Sigmoid colon (tissue), 7 donors: ENCODE results near the gene SCGB3A2. TPM values are rescaled to one million over a fixed set of nuclear protein-coding genes. Genes with fewer than 3 reads are reported as not detected.

Experiments used
- DNase-seq: peaks from one replicate; pipeline ENCODE4 v3.0.0-alpha.2; 2019
- H3K27ac ChIP-seq, 4 donors: fragments of 200-600 bp; sonication (generic); one replicate each; pipeline ENCODE4 v1.5.1; 2016 to 2019; ENCODE audit warnings: mild to moderate bottlenecking in 1 of 4
- H3K27me3 ChIP-seq, 3 donors: fragments of 200-600 bp; sonication (generic); one replicate each; pipeline ENCODE4 v1.5.1; 2019; ENCODE audit warnings: mild to moderate bottlenecking in 1 of 3
- H3K36me3 ChIP-seq, 4 donors: fragments of 200-600 bp; sonication (generic); one replicate each; pipeline ENCODE4 v1.5.1; 2016 to 2019
- H3K4me1 ChIP-seq, 4 donors: fragments of 200-600 bp; sonication (generic); one replicate each; pipeline ENCODE4 v1.5.1; 2017 to 2019
- H3K4me3 ChIP-seq, 4 donors: fragments of 200-600 bp; sonication (generic); one replicate each; pipeline ENCODE4 v1.5.1; 2017 to 2019; ENCODE audit warnings: mild to moderate bottlenecking in 2 of 4, moderate library complexity in 1 of 4
- H3K9me3 ChIP-seq, 4 donors: fragments of 200-600 bp in 3 of 4; sonication (generic) in 3 of 4; one replicate each; pipeline versions ENCODE4 v1.5.1 to v1.6.1; 2013 to 2019
- EP300 ChIP-seq, 4 donors: sonication (generic); formaldehyde crosslinking; IDR thresholded peaks; one replicate each; pipeline ENCODE4 v1.6.1; 2017; ENCODE audit warnings: antibody characterized with exemption in 4 of 4
- POLR2A ChIP-seq, 2 donors: fragments of 450-650 bp; IDR thresholded peaks; one replicate each; pipeline ENCODE4 v1.6.1; 2016; ENCODE audit warnings: antibody characterized with exemption in 2 of 2, mild to moderate bottlenecking in 2 of 2, moderate library complexity in 2 of 2
- POLR2AphosphoS5 ChIP-seq, 4 donors: sonication (generic); formaldehyde crosslinking; IDR thresholded peaks; one replicate each; pipeline ENCODE4 v1.6.1; 2017; ENCODE audit warnings: antibody characterized with exemption in 4 of 4
- WGBS, 2 donors: extraction: QIAGEN DNeasy Blood & Tissue Kit; methylation state at CpG; one replicate each; pipeline ENCODE4 v1.1.7; 2013; 5-methylcytosine and 5-hydroxymethylcytosine counted together
- intact Hi-C: fragments of 100-400 bp; cut with DNase I; formaldehyde crosslinking; loops from one replicate; pipeline ENCODE4 v1.15.1; 2023
- polyA plus RNA-seq, 3 donors: library from polyadenylated mRNA; stranded (reverse); fragments of 200-250 nt; gene quantifications; one replicate each; pipeline ENCODE4 v1.2.3, GENCODE V29; 2013
- total RNA-seq, 4 donors: library from RNA; depleted of rRNA; stranded (reverse); fragments of >200 nt; gene quantifications; one replicate each; pipeline ENCODE4 v1.1.0, GENCODE V29; 2016
- TF ChIP-seq, protein P1 (sequence below), 4 experiments: fragments of 450-650 bp in 3 of 4; fragments of 200-600 bp in 1 of 4; IDR thresholded peaks; one replicate each; pipeline ENCODE4 v1.5.1; 2016 to 2019; ENCODE audit warnings: antibody characterized with exemption in 4 of 4, mild to moderate bottlenecking in 3 of 4, moderate library complexity in 2 of 4
- donor health status: healthy with polysubstance abuse.
- donor health status: Bipolar disorder and iron deficiency.
- donor health status: healthy.

The SCGB3A2 gene
- total and polyA plus RNA-seq, 7 donors: 3.6 TPM; not detected in 6

DNA sequence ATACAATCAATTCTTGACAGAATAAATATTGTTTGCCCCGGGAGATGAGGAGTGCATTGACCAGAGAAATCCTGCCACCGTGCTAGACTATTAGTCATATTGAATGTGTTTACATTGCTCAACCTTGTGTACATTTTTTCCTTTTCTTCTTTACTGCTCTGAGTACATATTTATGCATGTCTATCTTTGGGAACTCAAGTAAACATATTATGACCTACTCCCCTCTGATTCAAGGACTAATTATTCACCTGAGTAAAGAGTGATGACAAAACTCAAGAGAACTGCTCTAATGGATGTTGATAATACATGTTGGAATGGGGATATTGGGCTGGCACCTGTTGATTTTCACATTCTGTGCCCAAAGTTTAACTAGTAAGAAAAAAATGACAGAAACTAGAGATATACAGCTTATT, 43.1 kb upstream of the SCGB3A2 start:
- WGBS, 2 donors: 8 to 50% methylated on average over 2 of the region's 2 CpGs
- no peaks in the 10 kb centered on the region for H3K9me3 ChIP-seq
- H3K4me3 ChIP-seq: no peak overlapping the region
- DNase-seq: no peak
- intact Hi-C loops: no loop called here
- H3K27ac ChIP-seq: no peak overlapping the region
- no peaks in the 10 kb centered on the region for H3K27me3 ChIP-seq
- TF ChIP-seq, protein P1, sequence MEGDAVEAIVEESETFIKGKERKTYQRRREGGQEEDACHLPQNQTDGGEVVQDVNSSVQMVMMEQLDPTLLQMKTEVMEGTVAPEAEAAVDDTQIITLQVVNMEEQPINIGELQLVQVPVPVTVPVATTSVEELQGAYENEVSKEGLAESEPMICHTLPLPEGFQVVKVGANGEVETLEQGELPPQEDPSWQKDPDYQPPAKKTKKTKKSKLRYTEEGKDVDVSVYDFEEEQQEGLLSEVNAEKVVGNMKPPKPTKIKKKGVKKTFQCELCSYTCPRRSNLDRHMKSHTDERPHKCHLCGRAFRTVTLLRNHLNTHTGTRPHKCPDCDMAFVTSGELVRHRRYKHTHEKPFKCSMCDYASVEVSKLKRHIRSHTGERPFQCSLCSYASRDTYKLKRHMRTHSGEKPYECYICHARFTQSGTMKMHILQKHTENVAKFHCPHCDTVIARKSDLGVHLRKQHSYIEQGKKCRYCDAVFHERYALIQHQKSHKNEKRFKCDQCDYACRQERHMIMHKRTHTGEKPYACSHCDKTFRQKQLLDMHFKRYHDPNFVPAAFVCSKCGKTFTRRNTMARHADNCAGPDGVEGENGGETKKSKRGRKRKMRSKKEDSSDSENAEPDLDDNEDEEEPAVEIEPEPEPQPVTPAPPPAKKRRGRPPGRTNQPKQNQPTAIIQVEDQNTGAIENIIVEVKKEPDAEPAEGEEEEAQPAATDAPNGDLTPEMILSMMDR (IDR thresholded peaks at IDR 0.05): no peak
- TF ChIP-seq POLR2A (IDR thresholded peaks at IDR 0.05) (no peak), EP300 (IDR thresholded peaks at IDR 0.05) (no peak), POLR2AphosphoS5 (IDR thresholded peaks at IDR 0.05) (no peak)
- H3K36me3 ChIP-seq: no peaks in the 10 kb centered on the region
- no peaks in the 10 kb centered on the region for H3K4me1 ChIP-seq

- 72 to 84% methylated on average over 3 of the region's 3 CpGs for WGBS, 2 donors
- TF ChIP-seq EP300 (IDR thresholded peaks at IDR 0.05) (no peak), POLR2AphosphoS5 (IDR thresholded peaks at IDR 0.05) (no peak), POLR2A (IDR thresholded peaks at IDR 0.05) (no peak)
- Histone ChIP-seq H3K27me3 (no peaks in the 10 kb centered on the region), H3K4me1 (no peaks in the 10 kb centered on the region), H3K27ac (no peak overlapping the region), H3K4me3 (no peak overlapping the region), H3K36me3 (no peaks in the 10 kb centered on the region), H3K9me3 (no peaks in the 10 kb centered on the region)
- DNase-seq: no peak
- intact Hi-C loops: no loop called here
These were observed 42.1 kb upstream of the SCGB3A2 start for GRCh38 chr5:147836439-147836838.

- Histone ChIP-seq H3K36me3 (no peaks in the 10 kb centered on the region), H3K9me3 (no peaks in the 10 kb centered on the region), H3K4me1 (no peaks in the 10 kb centered on the region), H3K27me3 (no peaks in the 10 kb centered on the region), H3K27ac (no peak overlapping the region), H3K4me3 (no peak overlapping the region)
- intact Hi-C loops: no loop called here
- WGBS, 2 donors: 70 to 75% methylated on average over 2 of the region's 2 CpGs
- TF ChIP-seq POLR2AphosphoS5 (IDR thresholded peaks at IDR 0.05) (no peak), POLR2A (IDR thresholded peaks at IDR 0.05) (no peak), EP300 (IDR thresholded peaks at IDR 0.05) (no peak)
- TF ChIP-seq, protein P1 (IDR thresholded peaks at IDR 0.05): no peak
- DNase-seq: no peak
These were observed 35.6 kb upstream of the SCGB3A2 start for GRCh38 chr5:147842869-147843268.

GRCh38 chr5:147844846-147845245, 33.7 kb upstream of the SCGB3A2 start:
- intact Hi-C loops: no loop called here
- H3K4me3 ChIP-seq: no peak overlapping the region
- H3K27ac ChIP-seq: no peak overlapping the region
- 52 to 54% methylated on average over 3 of the region's 3 CpGs for WGBS, 2 donors
- no peak for DNase-seq
- no peaks in the 10 kb centered on the region for H3K27me3 ChIP-seq
- no peaks in the 10 kb centered on the region for H3K9me3 ChIP-seq
- no peaks in the 10 kb centered on the region for H3K4me1 ChIP-seq
- no peak for TF ChIP-seq EP300 (IDR thresholded peaks at IDR 0.05)
- TF ChIP-seq POLR2AphosphoS5 (IDR thresholded peaks at IDR 0.05): no peak
- TF ChIP-seq, protein P1 (IDR thresholded peaks at IDR 0.05): no peak
- no peak for TF ChIP-seq POLR2A (IDR thresholded peaks at IDR 0.05)
- H3K36me3 ChIP-seq: no peaks in the 10 kb centered on the region

- no peaks in the 10 kb centered on the region for H3K36me3 ChIP-seq
- no peaks in the 10 kb centered on the region for H3K27me3 ChIP-seq
- intact Hi-C loops: no loop called here
- no peak overlapping the region for H3K4me3 ChIP-seq
- DNase-seq: no peak
- H3K9me3 ChIP-seq: no peaks in the 10 kb centered on the region
- no peaks in the 10 kb centered on the region for H3K4me1 ChIP-seq
- no peak overlapping the region for H3K27ac ChIP-seq
- 92 to 94% methylated on average over 4 of the region's 4 CpGs for WGBS, 2 donors
- TF ChIP-seq, protein P1 (IDR thresholded peaks at IDR 0.05): no peak
- no peak for TF ChIP-seq EP300 (IDR thresholded peaks at IDR 0.05)
- no peak for TF ChIP-seq POLR2A (IDR thresholded peaks at IDR 0.05)
- TF ChIP-seq POLR2AphosphoS5 (IDR thresholded peaks at IDR 0.05): no peak
These were observed 32.9 kb upstream of the SCGB3A2 start for GRCh38 chr5:147845618-147846017.
